Eye (tissue), 1 donor: ENCODE results near the gene TESK2.
A peak's percentile ranks its signal among the peaks of the same experiment; 100 is the strongest.

ENCODE experiments used
- DNase-seq: peaks from one replicate; pipeline ENCODE4 v3.0.0-alpha.2; 2015

Gene TESK2

DNA sequence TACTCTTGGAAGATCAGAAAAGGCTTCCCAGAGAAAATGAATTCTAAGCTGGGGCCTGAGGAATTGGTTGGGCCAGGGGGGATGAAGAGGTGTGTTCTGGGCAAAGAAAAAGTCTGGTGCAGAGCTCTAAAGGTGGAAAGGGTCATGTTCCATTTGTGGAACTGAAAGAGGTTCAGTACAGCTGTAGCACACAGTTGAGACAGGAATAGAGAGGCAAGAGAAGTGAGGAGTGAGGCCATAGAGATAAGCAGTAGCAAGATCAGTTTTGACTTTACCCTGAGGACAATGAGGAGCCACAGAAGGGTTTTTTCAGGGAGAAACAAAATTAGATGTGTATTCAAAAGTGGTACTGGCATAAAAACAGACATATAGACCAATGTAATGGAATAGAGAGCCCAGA, 120.4 kb downstream of the TESK2 start:
- no peak for DNase-seq

- no peak for DNase-seq
These were observed 125.9 kb downstream of the TESK2 start for GRCh38 chr1:45365051-45365450.

- no peak for DNase-seq
These were observed 126.7 kb downstream of the TESK2 start for GRCh38 chr1:45364294-45364693.

- peak; percentile 28 for DNase-seq
These were observed 130.0 kb downstream of the TESK2 start for GRCh38 chr1:45360981-45361380.

- DNase-seq = peak; percentile 82
These were observed 131.0 kb downstream of the TESK2 start for GRCh38 chr1:45359882-45360513.

DNA sequence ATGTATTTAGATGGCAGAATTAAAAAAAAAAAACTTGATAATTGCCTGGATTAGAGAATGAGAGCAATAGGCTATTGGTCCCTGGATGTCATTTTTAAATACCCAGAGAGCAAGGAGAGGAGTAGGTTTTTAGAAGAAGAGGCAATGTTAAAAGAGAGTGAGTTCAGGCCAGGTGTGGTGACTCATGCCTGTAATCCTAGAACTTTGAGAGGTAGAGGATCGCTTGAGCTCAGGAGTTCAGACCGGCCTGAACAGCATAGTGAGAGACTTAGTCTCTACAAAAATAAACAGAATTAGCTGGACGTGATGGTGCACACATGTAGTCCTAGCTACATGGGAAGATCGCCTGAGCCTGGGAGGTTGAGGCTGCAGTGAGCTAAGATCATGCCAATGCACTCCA, 134.8 kb downstream of the TESK2 start:
- no peak for DNase-seq

DNA sequence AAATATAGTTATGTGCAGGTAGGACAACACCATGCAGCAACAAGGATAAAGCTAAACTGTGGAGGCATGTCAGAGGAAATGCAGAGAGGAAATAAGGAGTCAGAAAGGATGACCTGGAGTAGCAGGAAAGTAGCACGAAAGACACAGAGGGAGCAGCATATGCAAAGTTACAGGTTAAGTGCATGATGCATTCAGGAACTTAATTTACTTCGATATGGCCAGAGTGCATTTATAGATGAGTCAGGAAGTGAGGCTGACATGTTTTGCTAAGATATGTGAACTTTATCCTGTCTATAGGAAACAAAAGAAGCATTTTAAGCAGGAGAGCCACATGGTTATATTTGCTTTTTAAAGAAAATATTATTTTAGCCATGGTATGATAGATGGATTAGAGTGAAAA, 135.3 kb downstream of the TESK2 start:
- DNase-seq = no peak

GRCh38 chr1:45354838-45355237, 136.1 kb downstream of the TESK2 start:
- DNase-seq = no peak

DNA sequence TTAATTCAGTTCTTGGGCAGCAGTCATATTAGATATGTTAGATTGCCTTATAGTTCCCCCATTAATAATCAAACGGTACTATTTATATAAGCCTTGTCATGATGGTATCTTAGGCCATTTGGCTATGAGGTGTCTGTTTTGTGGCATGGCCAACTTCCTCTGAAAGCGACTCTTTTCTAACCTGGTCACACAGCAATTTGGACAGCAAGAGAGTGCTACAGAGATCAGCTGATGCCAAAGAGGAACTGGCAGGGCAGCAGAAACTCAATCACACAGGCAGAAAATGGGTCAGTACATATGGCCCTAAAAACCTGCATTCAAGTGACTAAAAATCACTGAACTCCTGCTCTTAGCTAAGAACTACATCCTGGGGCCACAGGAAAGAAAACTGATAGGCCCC, 137.3 kb downstream of the TESK2 start:
- no peak for DNase-seq

GRCh38 chr1:45351508-45351907, 139.5 kb downstream of the TESK2 start:
- no peak for DNase-seq

- no peak for DNase-seq
These were observed 141.8 kb downstream of the TESK2 start for GRCh38 chr1:45348966-45349677.

DNA sequence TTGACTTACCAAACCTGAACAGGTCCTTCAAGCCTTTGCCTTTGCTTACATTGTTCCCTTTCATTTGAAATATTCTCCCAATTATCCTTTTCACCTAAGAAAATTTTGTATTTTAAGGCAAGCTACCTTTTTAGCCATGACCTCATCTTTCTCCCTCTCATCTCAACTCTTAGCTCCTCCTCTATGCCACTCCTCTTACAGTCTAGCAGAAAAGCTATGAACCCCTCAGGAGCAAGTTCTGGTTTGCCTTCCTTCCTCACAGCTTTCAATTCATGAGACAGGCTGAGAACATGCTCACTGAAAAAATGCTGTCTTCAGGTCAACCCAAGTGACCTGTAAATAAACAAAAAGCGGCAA, 142.4 kb downstream of the TESK2 start:
- DNase-seq = no peak

GRCh38 chr1:45348020-45348419, 142.9 kb downstream of the TESK2 start:
- no peak for DNase-seq

DNA sequence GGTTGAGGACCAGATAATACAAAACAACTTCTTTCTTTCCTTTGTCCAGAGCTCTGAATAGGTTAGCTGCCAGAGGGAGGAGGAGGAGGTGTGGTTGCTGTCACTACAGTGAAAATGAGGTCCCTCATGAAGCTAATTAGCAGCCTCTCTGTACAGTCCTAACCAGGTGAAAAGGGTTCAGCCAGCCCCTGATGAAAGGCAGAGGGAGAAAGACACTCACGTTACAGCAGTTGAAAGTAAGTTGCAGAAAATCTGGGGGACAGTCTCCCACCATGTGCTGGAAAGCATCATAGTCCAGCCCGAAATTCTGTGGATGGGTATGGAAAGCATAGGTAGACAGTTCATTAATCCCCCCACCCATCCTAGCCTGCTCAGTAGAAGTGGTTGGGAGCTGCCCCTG, 144.5 kb downstream of the TESK2 start:
- DNase-seq = no peak

- no peak for DNase-seq
These were observed 145.9 kb downstream of the TESK2 start for GRCh38 chr1:45345014-45345413.

- no peak for DNase-seq
These were observed 146.5 kb downstream of the TESK2 start for GRCh38 chr1:45344499-45344898.

DNA sequence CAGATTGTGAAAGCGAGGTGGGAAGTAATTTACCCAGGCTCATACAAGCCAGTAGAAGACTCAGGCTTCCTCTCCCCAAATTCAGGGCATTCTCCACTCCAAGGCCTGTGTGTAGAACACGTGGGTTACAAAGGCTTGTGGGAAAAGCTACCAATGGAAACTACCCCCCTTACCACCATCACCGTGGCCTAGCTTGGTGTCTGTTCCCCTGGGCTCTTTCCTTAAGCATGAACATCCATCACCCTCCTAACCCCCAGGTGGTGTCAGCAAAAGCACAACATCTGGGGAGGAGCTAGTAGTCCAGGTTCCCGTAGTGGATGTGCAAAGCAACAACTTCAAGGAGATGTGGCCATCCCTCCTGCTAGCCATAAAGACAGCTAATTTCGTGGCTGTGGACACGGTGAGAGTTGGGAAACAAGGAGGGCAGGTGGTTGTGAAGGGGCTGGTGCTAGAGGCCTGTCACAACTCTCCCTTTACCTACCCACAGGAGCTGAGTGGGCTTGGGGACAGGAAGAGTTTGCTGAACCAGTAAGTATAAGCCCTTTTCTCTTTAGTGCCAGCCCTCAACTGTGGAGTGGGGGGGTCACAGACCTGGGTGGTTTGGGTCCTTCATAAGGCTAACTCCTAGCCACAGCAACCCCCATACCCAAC, 150.0 kb downstream of the TESK2 start:
- no peak for DNase-seq

DNA sequence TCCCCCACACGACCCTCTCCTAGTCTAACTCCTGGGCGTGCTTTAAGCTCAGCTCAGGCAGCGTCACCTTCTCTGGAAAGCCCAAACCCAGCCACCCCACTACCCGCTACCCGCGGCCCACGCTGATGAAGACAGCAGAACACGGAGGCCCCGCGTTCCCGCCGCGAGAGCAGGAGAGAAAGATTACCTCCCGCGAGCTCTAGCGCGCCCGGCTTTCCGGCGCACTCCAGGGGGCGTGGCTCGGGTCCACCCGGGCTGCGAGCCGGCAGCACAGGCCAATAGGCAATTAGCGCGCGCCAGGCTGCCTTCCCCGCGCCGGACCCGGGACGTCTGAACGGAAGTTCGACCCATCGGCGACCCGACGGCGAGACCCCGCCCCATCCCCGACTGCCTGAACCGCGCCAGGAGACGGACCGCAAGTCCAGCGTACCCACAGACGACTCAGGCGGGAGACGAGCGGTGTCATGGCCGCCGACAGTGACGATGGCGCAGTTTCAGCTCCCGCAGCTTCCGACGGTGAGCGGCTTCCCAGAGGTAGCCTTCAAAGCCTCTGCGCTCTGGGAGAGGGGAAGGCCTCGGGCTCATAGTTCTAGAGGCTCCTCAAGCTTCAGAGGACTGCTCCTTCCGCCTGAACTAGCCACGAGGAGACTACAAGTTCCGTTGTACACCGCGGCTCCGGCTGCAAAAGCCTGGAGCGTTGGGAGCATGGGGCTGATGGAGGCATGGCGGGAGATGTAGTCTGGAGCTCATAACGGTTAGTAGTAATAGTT, 151.0 kb downstream of the TESK2 start, which contains the start of the genes MUTYH and TOE1:
MUTYH (minus strand) TSS at position 652 of the 770 bp plus-strand sequence. CDS start 5,935 bp downstream, outside the sequence.
TOE1 (plus strand) TSS at position 382 of the 770 bp plus-strand sequence; CDS start at position 465, 83 bp downstream.
- DNase-seq = peak; percentile 96

DNA sequence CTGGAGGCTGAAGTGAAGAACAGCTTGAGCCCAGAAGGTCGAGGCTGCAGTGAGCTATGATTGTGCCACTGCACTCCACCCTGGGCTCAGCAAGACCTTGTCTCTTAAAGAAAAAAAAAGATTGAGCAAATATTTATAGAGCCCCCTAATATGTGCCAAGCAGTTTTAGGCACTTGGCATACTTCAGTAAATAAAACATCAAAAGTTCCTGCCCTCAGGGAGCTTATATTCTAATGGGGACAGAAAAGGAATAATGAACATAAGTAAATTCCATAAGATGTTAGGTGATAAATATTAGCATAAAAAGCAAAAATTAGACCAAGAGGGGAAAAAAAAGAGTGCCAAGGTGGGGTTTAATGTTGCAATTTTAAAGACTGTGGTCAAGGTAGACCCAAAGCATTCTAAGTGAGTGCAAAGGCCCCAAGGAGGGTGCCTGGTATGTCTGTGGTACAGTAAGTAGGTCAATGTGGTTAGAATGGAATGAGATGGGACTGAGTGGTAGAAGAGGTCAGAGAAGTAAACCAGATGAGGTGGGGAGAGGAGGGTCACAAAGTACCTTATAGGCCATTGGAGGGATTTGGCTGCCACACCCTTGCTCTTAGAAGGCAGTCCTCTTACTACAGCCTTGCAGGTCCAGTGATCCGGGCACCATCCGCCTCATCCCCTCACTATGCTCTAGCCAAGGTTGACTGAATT, 153.2 kb downstream of the TESK2 start:
- DNase-seq = no peak

DNA sequence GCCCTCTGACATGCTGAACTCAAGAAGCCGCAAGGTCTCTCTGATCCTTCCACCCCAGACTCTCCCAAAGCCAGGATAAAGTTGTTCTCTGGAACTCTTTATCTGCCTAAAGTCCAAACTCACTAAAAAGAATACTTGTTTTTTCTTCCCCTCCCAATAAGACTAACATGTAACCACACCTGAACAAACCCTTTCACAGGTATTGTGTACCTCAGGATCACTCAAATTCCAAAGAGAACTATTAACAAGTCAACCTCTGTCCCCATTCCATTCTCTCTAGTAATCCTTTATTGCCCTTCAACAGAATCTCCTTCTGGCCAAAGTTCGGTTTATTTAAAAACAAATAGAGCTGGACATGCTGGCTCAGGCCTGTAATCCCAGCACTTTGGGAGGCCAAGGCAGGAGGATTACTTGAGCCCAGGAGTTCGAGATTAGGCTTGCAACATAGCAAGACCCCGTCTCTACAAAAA, 155.1 kb downstream of the TESK2 start:
- DNase-seq = no peak

DNA sequence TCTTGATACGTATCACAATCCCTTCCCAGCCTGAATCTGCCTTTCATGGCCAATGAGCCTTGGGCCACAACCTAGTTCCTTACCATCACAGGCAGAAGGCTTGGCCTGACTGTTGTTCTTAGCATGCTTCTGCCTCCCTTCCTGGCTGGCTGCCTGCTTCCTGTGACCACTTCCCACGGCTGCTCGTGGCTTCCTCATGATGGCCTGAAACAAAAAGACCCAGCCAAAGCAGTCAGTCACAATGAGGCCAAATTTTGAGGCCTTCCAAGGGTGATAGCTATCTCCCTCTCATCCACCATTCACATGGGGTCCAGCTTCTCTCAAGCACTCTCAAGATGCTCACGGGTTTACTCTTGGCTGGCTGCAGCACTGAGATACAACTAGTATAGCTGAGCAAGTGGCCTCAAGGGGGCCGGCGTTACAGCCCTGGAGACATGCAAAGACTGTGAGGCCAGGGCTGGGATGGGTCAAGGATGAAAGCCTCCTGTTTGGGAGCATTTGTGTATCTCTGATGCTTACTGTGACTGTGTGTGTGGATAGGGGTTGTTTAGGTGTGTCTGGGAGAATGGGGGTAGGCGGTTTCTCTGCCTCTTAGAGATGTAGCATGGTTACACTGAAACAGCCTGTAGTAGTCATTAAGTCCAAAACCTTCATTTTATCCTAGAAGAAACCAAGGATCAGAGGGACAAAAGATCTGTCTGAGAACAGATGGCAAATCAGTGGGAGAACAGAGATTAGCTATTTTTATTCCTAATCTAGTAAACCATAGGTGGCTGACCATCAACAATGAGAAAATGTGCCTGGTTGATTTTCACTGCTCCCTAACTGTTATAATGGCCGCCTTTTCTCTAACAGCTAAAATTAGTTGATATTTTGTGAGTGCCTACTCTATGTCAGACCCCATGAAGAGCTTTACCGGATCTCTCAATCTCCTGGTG, 156.4 kb downstream of the TESK2 start:
- DNase-seq = no peak
